Activated naive CD8-positive, alpha-beta T cell (primary cell): ENCODE data around the gene ZDHHC12.

Experiments
- H3K27ac Mint-ChIP-seq: one replicate; pipeline ENCODE4 v1.8.0; 2021; ENCODE audit warnings: mixed read lengths
- H3K27me3 Mint-ChIP-seq: one replicate; pipeline ENCODE4 v1.8.0; 2021; ENCODE audit warnings: mixed read lengths
- H3K36me3 Mint-ChIP-seq: one replicate; pipeline ENCODE4 v1.8.0; 2021; ENCODE audit warnings: mixed read lengths
- H3K4me1 Mint-ChIP-seq: one replicate; pipeline ENCODE4 v1.8.0; 2021; ENCODE audit warnings: low read depth, mixed read lengths
- H3K4me3 Mint-ChIP-seq: one replicate; pipeline ENCODE4 v1.8.0; 2021; ENCODE audit warnings: mild to moderate bottlenecking, mixed read lengths
- H3K9me3 Mint-ChIP-seq: one replicate; pipeline ENCODE4 v1.8.0; 2021; ENCODE audit warnings: low read depth, mixed read lengths

ZDHHC12 gene

GRCh38 chr9:128689293-128689774 is 34.6 kb downstream of the ZDHHC12 start:
- Mint-ChIP-seq H3K4me3 (no peak overlapping the region), H3K27me3 (no peaks in the 10 kb centered on the region), H3K9me3 (no peaks in the 10 kb centered on the region), H3K27ac (no peak overlapping the region), H3K36me3 (peaks cover 15% of the 10 kb centered on the region), H3K4me1 (peaks cover 63% of the 10 kb centered on the region)

GRCh38 chr9:128688501-128689292 is 35.2 kb downstream of the ZDHHC12 start, which contains the start of gene SET:
TSS of gene SET (plus strand) at chr9:128689222. CDS start at chr9:128689583, 361 bp downstream.
- no peaks in the 10 kb centered on the region for H3K27me3 Mint-ChIP-seq
- H3K9me3 Mint-ChIP-seq, result no peaks in the 10 kb centered on the region
- peak within 1 kb of the TSS; percentile 94 for H3K4me3 Mint-ChIP-seq
- peaks cover 65% of the 10 kb centered on the region for H3K4me1 Mint-ChIP-seq
- H3K36me3 Mint-ChIP-seq, result peaks cover 15% of the 10 kb centered on the region
- peak within 1 kb of the TSS; percentile 99 for H3K27ac Mint-ChIP-seq

GRCh38 chr9:128687453-128687852 is 36.5 kb downstream of the ZDHHC12 start:
- Mint-ChIP-seq H3K36me3 (peaks cover 14% of the 10 kb centered on the region), H3K9me3 (no peaks in the 10 kb centered on the region), H3K27me3 (no peaks in the 10 kb centered on the region), H3K27ac (peak overlapping the region; percentile 99), H3K4me1 (peaks cover 62% of the 10 kb centered on the region), H3K4me3 (no peak overlapping the region)

GRCh38 chr9:128685636-128686489 is 38.1 kb downstream of the ZDHHC12 start:
- Mint-ChIP-seq H3K36me3 (peaks cover 8% of the 10 kb centered on the region), H3K4me3 (peak overlapping the region; percentile 100), H3K4me1 (peaks cover 54% of the 10 kb centered on the region), H3K27ac (peak overlapping the region; percentile 98), H3K27me3 (no peaks in the 10 kb centered on the region), H3K9me3 (no peaks in the 10 kb centered on the region)

- Mint-ChIP-seq H3K27ac (peak overlapping the region; percentile 98), H3K36me3 (peaks cover 3% of the 10 kb centered on the region), H3K27me3 (no peaks in the 10 kb centered on the region), H3K9me3 (no peaks in the 10 kb centered on the region), H3K4me1 (peaks cover 52% of the 10 kb centered on the region), H3K4me3 (peak overlapping the region; percentile 100)
Observed at GRCh38 chr9:128684325-128685199, 39.4 kb downstream of the ZDHHC12 start.

- Mint-ChIP-seq H3K4me1 (peaks cover 52% of the 10 kb centered on the region), H3K27me3 (no peaks in the 10 kb centered on the region), H3K4me3 (peak overlapping the region; percentile 100), H3K9me3 (no peaks in the 10 kb centered on the region), H3K36me3 (peaks cover 3% of the 10 kb centered on the region), H3K27ac (peak overlapping the region; percentile 98)
Observed at GRCh38 chr9:128684065-128684324, 39.9 kb downstream of the ZDHHC12 start.

GRCh38 chr9:128683340-128684064 is 40.4 kb downstream of the ZDHHC12 start:
- Mint-ChIP-seq H3K27me3 (no peaks in the 10 kb centered on the region), H3K9me3 (no peaks in the 10 kb centered on the region), H3K4me3 (peak overlapping the region; percentile 100), H3K36me3 (peaks cover 3% of the 10 kb centered on the region), H3K4me1 (peaks cover 52% of the 10 kb centered on the region), H3K27ac (peak overlapping the region; percentile 98)

GRCh38 chr9:128677794-128678193 is 46.1 kb downstream of the ZDHHC12 start:
- Mint-ChIP-seq H3K4me1 (peaks cover 4% of the 10 kb centered on the region), H3K36me3 (peaks cover 3% of the 10 kb centered on the region), H3K4me3 (no peak overlapping the region), H3K27ac (no peak overlapping the region), H3K9me3 (no peaks in the 10 kb centered on the region), H3K27me3 (no peaks in the 10 kb centered on the region)

GRCh38 chr9:128675382-128675781 is 48.5 kb downstream of the ZDHHC12 start:
- Mint-ChIP-seq H3K4me3 (no peak overlapping the region), H3K27ac (no peak overlapping the region), H3K4me1 (no peaks in the 10 kb centered on the region), H3K36me3 (no peaks in the 10 kb centered on the region), H3K27me3 (no peaks in the 10 kb centered on the region), H3K9me3 (no peaks in the 10 kb centered on the region)
